Neural progenitor cell (in vitro differentiated cells): Measurements from ENCODE around the gene STK24.

Experiments used
- EZH2phosphoT487 ChIP-seq: fragments of 200-600 bp; sonication (generic); IDR thresholded peaks from 2 replicates; pipeline ENCODE4 v1.6.1; 2017; ENCODE audit warnings: antibody characterized with exemption
- TF ChIP-seq, protein P1 (sequence below): fragments of 200-600 bp; sonication (generic); IDR thresholded peaks from 2 replicates; pipeline ENCODE4 v1.5.1; 2017; ENCODE audit warnings: antibody characterized with exemption, mild to moderate bottlenecking

GRCh38 chr13:98436233-98436910 lies 140.5 kb downstream of the STK24 start:
- TF ChIP-seq, protein P1, sequence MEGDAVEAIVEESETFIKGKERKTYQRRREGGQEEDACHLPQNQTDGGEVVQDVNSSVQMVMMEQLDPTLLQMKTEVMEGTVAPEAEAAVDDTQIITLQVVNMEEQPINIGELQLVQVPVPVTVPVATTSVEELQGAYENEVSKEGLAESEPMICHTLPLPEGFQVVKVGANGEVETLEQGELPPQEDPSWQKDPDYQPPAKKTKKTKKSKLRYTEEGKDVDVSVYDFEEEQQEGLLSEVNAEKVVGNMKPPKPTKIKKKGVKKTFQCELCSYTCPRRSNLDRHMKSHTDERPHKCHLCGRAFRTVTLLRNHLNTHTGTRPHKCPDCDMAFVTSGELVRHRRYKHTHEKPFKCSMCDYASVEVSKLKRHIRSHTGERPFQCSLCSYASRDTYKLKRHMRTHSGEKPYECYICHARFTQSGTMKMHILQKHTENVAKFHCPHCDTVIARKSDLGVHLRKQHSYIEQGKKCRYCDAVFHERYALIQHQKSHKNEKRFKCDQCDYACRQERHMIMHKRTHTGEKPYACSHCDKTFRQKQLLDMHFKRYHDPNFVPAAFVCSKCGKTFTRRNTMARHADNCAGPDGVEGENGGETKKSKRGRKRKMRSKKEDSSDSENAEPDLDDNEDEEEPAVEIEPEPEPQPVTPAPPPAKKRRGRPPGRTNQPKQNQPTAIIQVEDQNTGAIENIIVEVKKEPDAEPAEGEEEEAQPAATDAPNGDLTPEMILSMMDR: no peak
- TF ChIP-seq EZH2phosphoT487: no peak
